HG03135 (cell line): ENCODE results near the gene SDCBP2.

Source experiments
- ATAC-seq: cut with Tn5 transposase; IDR thresholded peaks from one replicate; pipeline ENCODE4 v1.9.1; 2021; ENCODE audit warnings: mild to moderate bottlenecking, moderate library complexity; ENCODE audit not compliant: unreplicated experiment

The SDCBP2 gene

DNA sequence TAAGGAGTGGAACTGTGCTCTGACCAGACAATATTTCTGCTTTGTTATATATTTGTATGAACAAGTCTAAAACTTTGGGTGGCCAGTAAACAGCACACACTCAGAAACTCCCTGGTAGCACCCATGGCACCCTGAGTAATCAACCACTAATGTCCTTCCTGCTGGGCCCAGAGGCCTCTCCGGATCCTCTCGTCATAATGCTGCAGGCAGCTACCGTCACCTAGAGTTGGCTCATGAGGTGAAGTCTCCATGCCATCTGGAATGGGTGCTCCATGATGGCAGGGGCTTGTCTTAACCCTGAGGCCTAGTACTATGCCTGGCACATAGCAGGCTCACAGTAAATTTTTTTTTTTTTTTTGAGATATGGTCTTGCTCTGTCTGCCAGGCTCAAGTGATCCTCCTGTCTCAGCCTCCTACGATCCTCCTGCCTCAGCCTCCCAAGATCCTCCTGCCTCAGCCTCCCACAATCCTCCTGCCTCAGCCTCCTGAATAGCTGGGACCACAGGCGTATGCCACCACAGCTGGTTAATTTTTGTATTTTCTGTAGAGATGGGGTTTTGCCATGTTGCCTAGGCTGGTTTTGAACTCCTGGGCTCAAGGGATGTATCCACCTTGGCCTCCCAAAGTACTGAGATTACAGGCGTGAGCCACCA, 3.0 kb upstream of the SDCBP2 start:
- no peak for ATAC-seq

DNA sequence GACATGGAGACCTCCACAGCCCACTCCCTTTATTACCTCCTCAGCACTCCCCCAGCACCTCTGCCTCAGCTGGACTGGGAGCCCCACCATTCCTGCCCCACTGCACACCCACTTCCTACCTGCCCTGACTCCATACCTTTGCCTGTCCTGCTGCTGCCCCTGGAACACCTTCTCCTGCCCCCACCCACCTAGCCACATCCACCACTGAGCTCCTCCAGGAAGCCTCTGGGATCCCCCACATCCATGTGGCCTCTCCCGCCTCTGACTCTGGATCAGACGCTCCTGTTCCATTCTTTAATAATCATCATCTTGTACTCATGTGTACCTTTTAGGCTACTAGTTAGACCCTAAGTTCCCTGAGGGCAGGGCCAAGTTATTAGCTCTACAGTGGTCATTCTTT, 2.2 kb upstream of the SDCBP2 start:
- no peak for ATAC-seq

DNA sequence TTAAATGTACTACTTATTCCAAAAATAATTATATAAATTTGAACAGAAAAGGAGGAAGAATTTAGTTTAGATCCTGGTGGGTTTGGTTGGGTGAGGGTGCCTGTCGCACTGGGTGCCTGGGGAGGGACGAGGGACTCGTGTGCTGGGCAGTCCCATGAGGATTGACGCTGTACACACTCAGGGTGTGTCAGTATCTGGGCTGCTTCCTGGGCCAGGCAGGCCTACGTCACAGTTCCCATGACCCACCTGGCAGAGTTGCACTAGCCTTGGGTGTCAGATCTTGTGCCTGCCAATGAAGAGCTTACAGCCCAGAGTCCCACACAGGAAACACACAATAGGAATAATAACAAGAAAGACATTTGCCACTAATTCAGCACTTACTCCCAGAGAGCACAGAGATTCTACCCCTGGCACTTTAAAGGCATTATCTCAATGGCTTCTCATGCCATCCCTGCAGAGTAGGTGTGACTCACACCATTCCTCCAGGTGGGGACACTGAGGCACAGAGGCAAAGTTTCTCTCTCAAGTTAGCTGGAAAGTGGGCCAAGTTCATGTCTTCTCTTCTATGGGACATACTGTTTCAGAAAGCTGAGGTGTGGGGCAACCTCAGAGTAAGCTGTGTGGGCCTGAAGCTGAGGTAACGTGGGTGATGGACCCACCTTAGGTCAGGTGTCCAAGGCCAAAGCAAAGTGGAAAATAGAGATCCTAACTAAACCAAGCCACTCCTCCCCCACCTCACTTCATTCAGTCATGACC, 1.3 kb upstream of the SDCBP2 start:
- no peak for ATAC-seq

DNA sequence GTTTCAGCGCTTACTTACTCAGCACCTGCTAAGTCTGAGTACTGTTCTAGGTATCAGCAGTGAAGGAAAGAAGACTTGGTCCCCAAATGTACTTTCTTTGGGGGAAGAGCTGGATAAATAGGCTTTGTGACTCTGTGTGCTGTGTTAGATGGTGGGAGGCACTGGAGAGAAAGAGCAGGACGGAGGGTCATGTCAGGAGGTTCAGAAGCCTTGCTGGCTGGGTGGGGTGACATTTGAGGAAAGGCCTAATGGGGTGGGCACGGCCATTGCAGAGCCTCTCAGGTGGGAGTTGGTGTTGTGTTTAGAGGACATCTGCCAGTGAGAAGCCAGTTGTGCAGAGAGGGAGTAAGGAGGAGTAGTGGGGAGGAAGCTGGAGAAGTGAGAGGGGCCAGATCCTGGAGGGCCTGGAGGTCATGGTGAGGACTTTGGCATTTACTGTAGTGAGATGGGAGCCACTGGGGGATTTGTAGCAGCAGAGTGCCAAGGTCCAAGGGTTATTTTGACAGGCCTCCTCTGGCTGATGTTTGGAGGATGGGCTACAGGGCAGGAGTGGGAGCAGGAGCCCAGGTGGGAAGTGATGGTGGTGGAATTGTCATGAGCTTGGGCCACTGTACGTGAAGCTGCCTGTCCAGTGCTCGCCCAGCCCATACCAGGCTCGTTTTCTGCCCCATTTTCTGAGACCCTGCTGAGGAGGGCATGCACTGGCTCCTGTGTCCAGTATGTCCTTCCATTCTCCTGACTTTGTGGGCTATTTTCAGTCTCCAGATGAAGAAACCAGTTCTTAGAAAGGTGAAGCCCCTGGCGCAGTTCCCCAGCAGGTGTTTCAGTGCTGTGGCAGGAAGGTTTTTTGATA, 886 bp downstream of the SDCBP2 start:
- no peak for ATAC-seq

DNA sequence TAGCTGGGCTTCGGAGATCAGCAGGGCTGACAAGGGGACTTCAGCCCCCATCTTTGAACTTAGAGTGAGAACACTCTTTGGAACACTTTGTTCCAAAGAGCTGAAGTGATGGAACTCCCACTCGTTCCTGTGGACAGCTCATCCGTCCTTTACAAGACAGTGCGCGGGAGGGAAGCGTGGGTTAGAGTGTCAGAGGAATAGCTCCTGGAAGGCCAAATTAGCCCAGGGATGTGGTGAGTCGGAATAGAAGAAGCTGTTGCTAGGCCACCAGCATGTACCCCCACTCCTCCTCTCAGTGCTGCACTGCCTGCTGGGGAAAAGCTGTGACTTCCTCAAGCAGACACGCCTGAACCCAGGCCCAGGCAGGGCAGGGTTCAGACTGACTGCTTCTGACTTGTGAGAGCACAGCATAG, 1.7 kb downstream of the SDCBP2 start:
- ATAC-seq: no peak

DNA sequence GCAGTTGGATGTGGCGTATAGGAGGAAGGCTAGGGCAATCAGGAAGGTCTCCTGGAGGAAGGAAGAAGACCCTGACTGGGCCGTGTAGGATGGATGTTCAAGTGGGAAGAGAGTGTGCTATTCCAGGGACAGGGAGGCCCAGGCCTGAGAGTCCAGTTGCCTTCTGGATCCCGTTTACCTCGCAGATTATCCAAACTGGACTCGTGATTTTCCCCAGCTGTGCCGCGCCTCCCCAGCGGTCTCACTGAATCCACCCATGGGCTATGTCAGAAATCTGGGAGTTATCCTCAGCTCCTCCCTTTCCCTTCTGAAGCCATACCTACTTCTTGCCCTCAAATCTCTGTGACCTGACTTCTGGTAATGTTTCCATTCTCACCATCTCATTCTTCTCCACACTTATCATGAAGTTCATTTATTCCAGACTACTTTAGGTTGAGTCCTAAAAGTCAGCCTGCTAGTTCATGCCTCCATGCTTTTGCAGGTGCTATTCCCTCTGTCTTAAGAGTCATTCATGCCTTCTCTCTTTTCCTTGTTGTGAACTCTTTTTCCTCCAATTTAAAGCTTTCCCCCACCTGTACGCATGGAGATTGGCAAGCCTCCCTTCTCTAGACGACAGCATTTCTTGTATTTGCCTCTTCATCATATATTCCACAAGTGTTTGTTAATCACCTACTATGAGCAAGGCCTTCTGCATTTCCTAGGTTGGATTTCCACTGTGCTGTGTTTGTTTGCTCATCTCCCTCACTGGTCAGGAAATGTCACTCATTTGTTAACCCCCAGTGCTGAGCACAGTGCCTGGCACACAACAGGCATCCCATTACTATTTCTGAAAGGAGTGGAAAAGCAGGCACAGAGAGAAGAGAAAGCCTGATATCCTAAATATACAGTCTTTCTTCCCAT, 2.7 kb downstream of the SDCBP2 start:
- ATAC-seq: no peak

DNA sequence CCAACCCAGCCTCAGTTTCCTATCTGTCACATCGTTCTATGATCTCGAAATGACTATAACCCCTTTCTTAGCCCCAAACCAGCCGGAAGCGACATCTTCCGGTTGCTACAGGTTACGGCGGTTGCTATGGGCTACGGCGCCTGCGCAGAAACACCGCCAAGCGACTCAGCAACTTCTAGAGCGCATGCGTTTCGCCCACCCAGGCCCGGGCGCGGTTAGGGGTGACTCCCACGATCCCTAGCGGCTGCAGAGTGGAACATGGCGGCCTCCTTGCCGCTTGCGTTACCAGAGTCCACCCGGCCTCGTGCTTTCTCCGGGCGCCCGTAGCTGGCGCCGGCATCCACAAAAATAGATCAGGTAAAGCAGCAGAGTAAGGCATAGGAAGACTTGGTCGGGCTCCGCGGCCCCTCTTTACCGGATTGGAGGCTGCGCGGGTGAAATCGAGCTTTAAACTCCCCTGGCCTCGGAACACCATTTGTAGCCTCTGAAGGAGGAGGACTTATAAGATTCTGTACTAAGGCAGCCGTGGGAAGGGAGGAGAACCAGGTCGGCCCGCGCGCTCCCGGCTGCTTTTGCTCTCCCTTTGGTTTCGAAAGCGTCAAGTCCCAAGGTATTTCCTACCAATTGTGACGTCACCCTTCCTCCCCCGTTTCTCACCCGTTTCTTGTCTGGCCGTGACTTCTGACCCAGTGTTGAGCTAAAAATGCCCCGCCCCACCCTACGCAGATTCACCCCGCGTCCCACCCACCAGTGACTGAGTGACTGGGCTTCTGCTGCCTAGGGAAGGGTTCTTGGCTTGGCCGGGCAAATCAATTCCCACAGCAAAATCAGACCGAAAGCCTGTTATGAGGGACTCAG, 3.5 kb downstream of the SDCBP2 start:
- ATAC-seq: peak; percentile 78

DNA sequence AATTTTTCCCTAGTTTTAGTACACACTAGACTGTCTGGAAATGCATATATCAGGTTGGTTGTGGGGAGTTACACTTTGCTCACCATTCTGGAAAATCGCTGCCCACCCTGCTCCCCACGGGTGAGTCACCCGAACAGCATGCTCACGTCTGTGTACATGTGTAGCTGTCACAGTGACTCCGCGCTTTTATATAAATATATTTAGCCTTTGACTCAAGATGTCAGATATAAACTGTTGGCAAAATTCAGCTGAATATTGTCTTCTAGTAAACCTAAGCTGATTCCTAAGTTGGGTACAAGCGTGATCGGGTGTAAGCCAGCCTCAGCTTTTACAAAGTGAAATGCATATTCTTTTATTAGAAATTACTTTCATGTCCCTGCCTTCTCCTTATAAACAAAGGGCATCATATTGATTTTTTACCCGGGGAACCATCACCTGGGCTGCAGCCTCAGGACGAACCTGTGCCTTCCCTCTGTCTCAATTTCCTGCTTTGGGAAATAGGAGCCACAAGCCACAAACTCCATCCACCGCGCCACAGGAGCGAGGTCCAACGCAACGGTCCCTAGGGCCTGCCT, 4.3 kb downstream of the SDCBP2 start:
- ATAC-seq: no peak

DNA sequence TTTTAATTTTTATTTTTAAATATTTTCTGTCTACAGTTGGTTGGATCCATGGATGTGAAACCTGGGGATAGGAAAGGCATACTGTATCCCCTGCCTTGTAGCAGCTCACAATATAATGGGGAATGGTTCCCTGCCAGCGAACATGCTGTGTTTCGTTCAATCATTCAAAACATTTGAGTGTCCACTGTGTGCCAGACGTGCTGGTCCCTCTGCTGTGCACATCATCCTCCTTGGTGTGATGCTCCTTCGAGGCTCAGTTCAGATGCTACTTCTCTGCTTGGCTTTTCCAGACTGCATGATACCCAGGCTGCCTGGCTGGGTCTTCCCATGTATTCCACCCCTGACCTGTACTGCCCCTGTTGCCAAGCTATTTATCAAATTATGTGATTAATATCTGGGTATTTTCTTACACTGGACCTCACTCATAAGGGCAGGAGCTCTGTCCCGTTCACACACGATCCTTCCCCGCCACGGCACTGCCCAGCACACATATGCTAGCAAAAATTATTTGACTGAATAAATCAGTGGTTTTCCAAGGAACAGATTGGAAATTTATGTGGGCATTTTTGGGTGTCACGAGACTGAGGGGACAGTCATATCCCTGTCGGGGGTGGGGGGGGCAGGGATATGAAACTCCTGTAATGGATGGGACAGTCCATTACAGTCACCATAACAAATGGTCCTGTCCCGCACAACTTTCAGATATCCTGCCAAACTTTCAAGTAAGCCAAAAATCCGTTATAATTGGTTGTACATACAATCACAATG, 4.9 kb downstream of the SDCBP2 start:
- ATAC-seq: no peak

DNA sequence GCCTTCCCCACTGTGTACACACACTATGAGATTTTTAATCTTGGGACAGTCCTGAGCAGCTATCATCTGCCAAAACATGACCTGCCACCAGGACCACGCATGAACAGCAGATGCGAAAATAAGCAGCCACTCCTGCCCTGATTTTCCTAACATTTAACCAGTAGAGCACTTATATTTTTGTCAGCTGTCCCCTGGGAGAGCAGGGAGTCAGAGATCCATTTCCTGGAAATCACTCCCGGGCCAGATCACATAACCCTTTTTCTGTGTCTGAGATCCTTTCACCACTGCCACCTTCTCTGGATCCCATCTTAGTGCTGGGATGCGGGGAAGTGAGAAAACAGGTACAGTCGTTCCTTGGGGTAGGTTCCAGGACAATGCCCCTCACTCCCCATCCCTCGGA, 5.7 kb downstream of the SDCBP2 start:
- no peak for ATAC-seq

DNA sequence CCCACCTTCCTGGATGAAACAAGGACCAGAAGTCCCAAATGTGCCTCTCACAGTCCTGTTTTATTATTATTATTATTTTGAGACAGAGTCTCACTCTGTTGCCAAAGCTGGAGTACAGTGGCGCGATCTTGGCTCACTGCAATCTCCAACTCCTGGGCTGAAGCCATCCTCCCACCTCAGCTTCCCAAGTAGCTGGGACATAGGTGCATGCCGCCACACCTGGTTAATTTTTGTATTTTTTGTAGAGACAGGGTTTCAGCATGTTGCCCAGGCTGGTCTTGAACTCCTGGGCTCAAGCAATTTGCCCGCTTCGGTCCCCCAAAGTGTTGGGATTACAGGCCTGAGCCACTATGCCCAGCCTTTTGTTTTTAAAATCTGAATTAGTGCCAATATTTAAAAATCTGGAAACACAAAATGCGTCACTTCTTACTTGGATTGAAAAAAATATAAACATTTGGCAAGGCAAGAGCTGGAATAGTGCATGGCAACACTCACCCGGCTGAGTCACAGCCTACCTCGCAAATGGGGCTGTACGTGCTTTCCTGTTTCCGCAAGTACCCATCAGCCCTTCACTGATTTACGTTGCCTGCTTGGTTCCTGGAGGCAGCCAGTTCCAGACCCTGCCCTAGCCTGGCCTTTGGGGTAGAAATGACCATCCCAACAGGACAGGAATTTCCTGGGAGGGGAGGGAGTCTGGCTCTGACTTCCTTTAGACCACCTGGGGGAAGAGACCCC, 6.3 kb downstream of the SDCBP2 start:
- no peak for ATAC-seq

DNA sequence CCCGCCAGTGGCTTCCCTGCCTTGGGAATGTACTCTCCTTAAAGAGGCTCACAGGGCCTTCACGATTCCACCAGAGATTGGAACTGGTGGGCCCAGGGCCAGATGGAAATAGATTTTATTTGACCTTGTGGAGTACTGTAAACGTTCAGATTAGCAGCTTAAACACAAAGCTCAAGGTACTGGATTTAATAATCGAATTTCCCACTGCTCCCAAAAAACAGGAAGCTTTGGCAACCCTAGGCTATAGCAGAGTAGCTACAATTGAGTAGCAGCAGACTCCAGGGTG, 7.3 kb downstream of the SDCBP2 start:
- ATAC-seq: no peak

DNA sequence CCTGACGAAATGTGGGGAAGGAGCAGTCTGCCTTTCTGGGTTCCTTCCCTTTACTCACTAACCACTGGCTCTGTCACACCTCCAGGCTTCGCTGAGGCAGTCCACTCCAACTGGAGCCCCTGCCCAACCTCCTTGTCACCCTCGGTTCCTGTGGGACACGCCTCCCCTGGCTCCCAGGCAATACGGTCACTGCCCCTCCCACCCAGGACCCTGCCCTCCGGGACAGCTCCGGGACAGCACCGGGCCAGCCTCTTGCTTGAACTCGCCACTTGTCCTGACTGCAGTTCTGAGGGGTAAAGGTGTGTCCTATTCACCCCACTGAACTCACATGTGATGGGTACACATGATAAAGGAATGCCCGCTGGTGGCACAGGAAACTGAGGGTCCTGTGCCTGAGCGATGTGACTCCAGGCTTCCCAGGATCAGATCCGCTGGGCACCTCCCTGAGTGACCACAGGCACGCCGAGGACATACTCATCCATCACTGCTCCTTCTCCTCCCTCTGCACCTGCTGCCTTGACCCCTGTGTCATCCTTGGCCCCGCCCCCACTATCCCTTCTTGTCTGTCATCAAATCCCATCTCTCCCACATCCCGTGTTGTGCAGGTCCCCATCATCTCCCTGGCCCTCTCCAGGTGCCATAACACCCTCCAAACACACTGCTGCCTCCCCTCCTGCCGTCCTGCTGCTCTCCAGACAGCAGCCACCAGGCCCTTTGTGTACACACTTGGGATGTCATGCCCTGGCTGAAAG, 7.9 kb downstream of the SDCBP2 start:
- ATAC-seq: no peak

DNA sequence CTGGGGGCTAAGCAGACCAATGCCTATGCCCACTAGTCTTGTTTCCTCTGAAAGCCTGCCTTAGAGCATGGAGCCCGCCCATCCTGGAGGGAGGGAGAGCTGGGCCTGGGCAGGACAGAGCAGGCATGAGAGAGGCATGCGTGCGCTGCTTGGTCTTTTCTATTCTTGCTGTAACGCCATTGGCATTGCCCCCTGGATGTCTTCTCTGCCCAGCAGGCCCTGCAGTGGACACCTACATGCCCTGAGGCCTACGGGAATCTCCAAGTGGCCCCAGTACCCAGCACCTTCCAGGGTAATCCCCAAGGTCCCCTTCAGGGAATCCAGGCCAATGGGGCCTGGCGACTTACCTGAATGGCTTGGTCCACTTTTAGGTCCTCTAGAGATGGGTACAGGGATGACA, 8.9 kb downstream of the SDCBP2 start:
- no peak for ATAC-seq

DNA sequence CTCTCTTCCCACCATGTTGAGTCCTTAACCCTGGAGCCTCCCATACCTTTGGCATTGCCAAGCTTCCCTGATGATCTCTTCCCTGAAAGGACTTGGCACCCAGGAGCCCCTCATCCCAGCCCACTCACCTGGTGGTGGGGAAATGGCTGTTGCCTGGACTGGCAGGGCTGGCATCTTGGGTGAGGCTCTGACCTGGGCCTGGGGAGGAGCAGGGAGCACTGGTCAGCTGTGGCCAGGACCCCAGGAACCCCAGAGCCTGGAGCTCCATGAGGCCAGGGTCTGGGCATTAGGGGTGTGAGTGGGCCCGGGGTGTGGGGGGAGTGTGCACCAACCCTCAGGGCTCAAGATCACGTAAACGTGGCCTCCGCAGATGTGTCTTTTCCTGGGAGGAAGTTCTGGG, 9.5 kb downstream of the SDCBP2 start:
- ATAC-seq: no peak

DNA sequence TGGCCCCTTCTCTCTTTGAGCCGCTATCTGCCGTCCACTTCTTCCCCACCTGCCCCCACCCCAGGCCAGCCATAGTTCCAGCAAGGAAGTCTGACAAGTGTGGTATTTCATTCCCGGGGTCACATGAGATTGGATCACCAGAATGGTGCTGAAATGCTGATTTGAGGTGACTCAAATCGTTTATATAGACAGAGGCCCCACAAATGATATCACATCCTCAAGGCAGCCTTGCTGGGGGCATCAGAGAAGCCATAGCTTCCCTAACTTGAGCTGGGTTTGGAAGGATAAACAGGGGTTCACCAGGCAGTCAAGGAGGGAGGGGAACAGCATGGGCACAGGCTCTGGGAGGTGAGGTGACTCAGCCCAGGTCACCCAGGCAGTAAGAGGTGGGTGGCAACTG, 9.9 kb downstream of the SDCBP2 start:
- ATAC-seq: no peak

DNA sequence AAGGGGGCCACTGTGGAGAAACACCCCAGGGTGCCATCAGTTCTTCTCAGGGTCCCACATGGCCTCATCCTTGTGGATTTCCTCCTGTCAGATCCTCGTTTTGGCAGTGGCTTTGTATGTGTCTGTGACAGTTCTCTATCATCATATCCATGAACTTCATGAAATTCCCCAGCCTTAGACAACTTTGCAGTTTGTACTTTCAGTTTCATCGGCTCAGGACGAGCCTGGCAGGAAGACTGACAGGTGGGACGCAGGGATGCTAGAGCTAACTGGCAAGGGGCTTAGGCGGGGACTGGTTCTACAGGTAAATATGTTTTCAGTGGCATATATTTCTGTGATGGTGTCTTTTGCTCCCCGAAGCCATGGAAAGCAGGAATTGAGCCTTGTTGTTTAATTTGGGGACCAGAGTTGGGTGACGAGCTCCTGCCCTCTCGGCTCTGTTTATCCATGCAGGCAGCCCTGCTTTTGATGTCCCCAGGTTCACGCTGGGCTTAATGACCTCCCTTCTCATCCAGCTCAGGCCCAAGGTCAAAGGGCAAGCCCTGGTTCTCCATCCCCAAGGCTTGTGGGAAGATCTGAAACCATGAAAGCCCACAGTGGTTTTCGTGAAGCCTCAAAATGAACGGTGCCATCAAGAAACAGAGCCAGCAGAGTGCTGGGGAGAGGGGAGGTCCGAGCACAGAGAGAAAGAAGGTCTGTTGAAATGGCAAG, 11.2 kb downstream of the SDCBP2 start:
- ATAC-seq: no peak
